ENCODE results near the gene MCOLN2. TPM values are rescaled to one million over a fixed set of nuclear protein-coding genes. Genes with fewer than 3 reads are reported as not detected.
A peak's percentile ranks its signal among the peaks of the same experiment; 100 is the strongest.

The MCOLN2 gene
- total RNA-seq, 1 experiment from 2014 or later, result 22.5 TPM

- peak overlapping the region; percentile 64 to 86 for H3K4me3 ChIP-seq (ENCODE audit: low read depth in 2 of 2, low read length in 2 of 2)
- ChIA-PET CTCF (interaction anchor here (0.6 to 1.5 kb wide), 3 partner anchors 32 to 55 kb away, joined by 3 to 8 read pairs (median 4); no protein-coding TSS in a partner anchor), POLR2A (interaction anchor here (0.6 kb wide), 2 partner anchors 96 to 261 kb away, joined by 3 to 4 read pairs; no protein-coding TSS in a partner anchor)
- ATAC-seq, result peak; percentile 45
- peaks cover 9% of the 10 kb centered on the region; the same call in 1 of the 2 replicates for H3K4me1 ChIP-seq (ENCODE audit: control insufficient read depth, insufficient read depth, low read length)
- DNase-seq (ENCODE audit: low read depth, low spot score), result no peak
- no peak overlapping the region for H3K27ac ChIP-seq (ENCODE audit: low read length)
- no peaks in the 10 kb centered on the region for H3K36me3 ChIP-seq (ENCODE audit: control insufficient read depth, insufficient read depth, low read length)
- H3K9me3 ChIP-seq (ENCODE audit: control insufficient read depth, insufficient read depth, low read depth, low read length), result no peaks in the 10 kb centered on the region
- peaks cover 24% of the 10 kb centered on the region for H3K27me3 ChIP-seq (ENCODE audit: control insufficient read depth, insufficient read depth, low read length)
- no TSS peak for BruUV-seq (replicated peaks)
- no peak for TF ChIP-seq POLR2AphosphoS5 (IDR thresholded peaks at IDR 0.05; ENCODE audit: low read depth, low read length)
- no peak for TF ChIP-seq CTCF (IDR thresholded peaks at IDR 0.05)
- peak; percentile 86 for TF ChIP-seq TCF7L2 (IDR thresholded peaks at IDR 0.05; ENCODE audit: low read depth, low read length)
- no peak for TF ChIP-seq SIN3A (IDR thresholded peaks at IDR 0.05; ENCODE audit: borderline replicate concordance, insufficient read depth, low read depth, low read length)
- TF ChIP-seq REST (IDR thresholded peaks at IDR 0.05; ENCODE audit: insufficient read depth in 1 of 2, low read depth in 2 of 2, low read length in 1 of 2), result no peak
- intact Hi-C loops (cut with micrococcal nuclease; ENCODE audit: unreplicated experiment), result no loop called here
- in situ Hi-C loops (cut with HindIII; ENCODE audit: low pct_unique_long_range_greater_than_20kb, low sequenced_read_pairs), result no loop called here
Observed at GRCh38 chr1:84997667-84998600, 1.0 kb upstream of the MCOLN2 start.

GRCh38 chr1:84995484-84996334, 1.2 kb downstream of the MCOLN2 start:
- ChIA-PET CTCF (interaction anchor here (1.5 kb wide), 1 partner anchor 51 kb away, joined by 8 read pairs; no protein-coding TSS in a partner anchor), POLR2A (interaction anchor here (0.6 to 0.8 kb wide), 2 partner anchors 8 to 46 kb away, joined by 4 to 8 read pairs; no protein-coding TSS in a partner anchor)
- BruUV-seq (replicated peaks), result TSS peak; percentile 60
- H3K27me3 ChIP-seq (ENCODE audit: control insufficient read depth, insufficient read depth, low read length), result peaks cover 12% of the 10 kb centered on the region
- in situ Hi-C loops (cut with HindIII; ENCODE audit: low pct_unique_long_range_greater_than_20kb, low sequenced_read_pairs), result no loop called here
- H3K4me1 ChIP-seq (ENCODE audit: control insufficient read depth, insufficient read depth, low read length), result peaks cover 9% of the 10 kb centered on the region; the same call in 1 of the 2 replicates
- ATAC-seq (no peak), DNase-seq (ENCODE audit: low read depth, low spot score) (no peak)
- intact Hi-C loops (cut with micrococcal nuclease; ENCODE audit: unreplicated experiment), result no loop called here
- H3K9me3 ChIP-seq (ENCODE audit: control insufficient read depth, insufficient read depth, low read depth, low read length), result no peaks in the 10 kb centered on the region
- no peak for TF ChIP-seq SIN3A (IDR thresholded peaks at IDR 0.05; ENCODE audit: borderline replicate concordance, insufficient read depth, low read depth, low read length)
- no peak for TF ChIP-seq REST (IDR thresholded peaks at IDR 0.05; ENCODE audit: insufficient read depth in 1 of 2, low read depth in 2 of 2, low read length in 1 of 2)
- TF ChIP-seq CTCF (IDR thresholded peaks at IDR 0.05), result no peak
- no peak for TF ChIP-seq TCF7L2 (IDR thresholded peaks at IDR 0.05; ENCODE audit: low read depth, low read length)
- TF ChIP-seq POLR2AphosphoS5 (IDR thresholded peaks at IDR 0.05; ENCODE audit: low read depth, low read length), result no peak
- H3K27ac ChIP-seq (ENCODE audit: low read length), result peak overlapping the region; percentile 18; the same call in 1 of the 2 replicates
- no peaks in the 10 kb centered on the region for H3K36me3 ChIP-seq (ENCODE audit: control insufficient read depth, insufficient read depth, low read length)
- peak overlapping the region; percentile 25 to 64 for H3K4me3 ChIP-seq (ENCODE audit: low read depth in 2 of 2, low read length in 2 of 2)
